HepG2 (cell line): ENCODE results near the gene KIAA0825. TPM values are rescaled to one million over a fixed set of nuclear protein-coding genes. Genes with fewer than 3 reads are reported as not detected.
A peak's percentile ranks its signal among the peaks of the same experiment; 100 is the strongest.

Source experiments
- ATAC-seq: fragments of 200-7000 bp; cut with Tn5 transposase; 3 replicates; pipeline ENCODE4 v1.9.1; 2020; ENCODE audit warnings: mild to moderate bottlenecking, moderate library complexity
- BruUV-seq: library from RNA; stranded (reverse); fragments of 400-500 nt; replicated peaks from 2 replicates; lab custom pipeline; 2021; lab: Mats Ljungman, UMichigan
- CTCF ChIA-PET: fragments of 300-600 bp; formaldehyde crosslinking; extraction: SDS; loops from one replicate; lab custom pipeline; 2021; ENCODE audit warnings: low total read pairs, inconsistent platforms, low intra/inter-chr PET ratio; lab: Yijun Ruan, JAX
- POLR2A ChIA-PET: fragments of 350-600 bp; sonication (Branson Sonifier 250); formaldehyde crosslinking; loops from one replicate; lab custom pipeline; 2020; ENCODE audit warnings: antibody characterized with exemption, inconsistent platforms; lab: Yijun Ruan, JAX
- DNase-seq: peaks from one replicate; pipeline ENCODE4 v3.0.0-alpha.2; 2015; ENCODE audit warnings: low spot score
- FAIRE-seq: peaks from 3 replicates; lab custom pipeline; 2011; peaks lifted over from hg19 to GRCh38; lab: Jason Lieb, UNC
- H2AFZ ChIP-seq: one replicate; pipeline ENCODE4 v1.6.1; 2011; ENCODE audit warnings: low read length, inconsistent platforms
- H3K27ac ChIP-seq: fragments of 300-600 bp; 3 replicates; pipeline ENCODE4 v1.8.0; 2011; ENCODE audit warnings: mixed run types, mild to moderate bottlenecking, mixed read lengths, low read length, inconsistent platforms; ENCODE audit not compliant: insufficient read depth; ENCODE audit errors: extremely low read length
- H3K27me3 ChIP-seq, 2 experiments: fragments of 200-600 bp in 1 of 2; 2 replicates in 1 of 2; 3 replicates in 1 of 2; pipeline versions ENCODE4 v1.6.0 to v1.8.0; 2011; ENCODE audit warnings: low read length in 2 of 2, mild to moderate bottlenecking in 2 of 2, moderate library complexity in 2 of 2, inconsistent platforms in 1 of 2; ENCODE audit not compliant: insufficient read depth in 2 of 2, control insufficient read depth in 1 of 2
- H3K36me3 ChIP-seq, 2 experiments: fragments of 200-600 bp in 1 of 2; replicated peaks in 1 of 2; 2 replicates in 1 of 2; 3 replicates in 1 of 2; pipeline versions ENCODE4 v1.5.1 to v1.8.0; 2011; ENCODE audit warnings: low read length in 2 of 2, inconsistent platforms in 1 of 2; ENCODE audit not compliant: insufficient read depth in 2 of 2, control insufficient read depth in 1 of 2
- H3K4me1 ChIP-seq: 2 replicates; pipeline ENCODE4 v1.5.1; 2012; ENCODE audit warnings: low read length, inconsistent platforms; ENCODE audit not compliant: insufficient read depth
- H3K4me2 ChIP-seq: 2 replicates; pipeline ENCODE4 v1.6.0; 2011; ENCODE audit warnings: low read depth, low read length, inconsistent platforms
- H3K4me3 ChIP-seq, 3 experiments: fragments of 200-600 bp in 1 of 3; sonication (generic), shearing (Covaris generic) in 1 of 3; replicated peaks in 1 of 3; 2 replicates each; pipeline ENCODE4 v1.5.1; 2011 to 2016; ENCODE audit warnings: low read length in 3 of 3, inconsistent platforms in 2 of 3, low read depth in 2 of 3, mild to moderate bottlenecking in 2 of 3, control low read depth in 1 of 3, mixed read lengths in 1 of 3; ENCODE audit not compliant: insufficient read depth in 1 of 3
- H3K79me2 ChIP-seq: one replicate; pipeline ENCODE4 v1.6.1; 2011; ENCODE audit warnings: low read length, inconsistent platforms; ENCODE audit not compliant: insufficient read depth
- H3K9ac ChIP-seq: 2 replicates; pipeline ENCODE4 v1.6.0; 2011; ENCODE audit warnings: mild to moderate bottlenecking, low read depth, low read length, inconsistent platforms; ENCODE audit not compliant: insufficient read depth
- H3K9me3 ChIP-seq: 2 replicates; pipeline ENCODE4 v1.5.1; 2012; ENCODE audit warnings: mild to moderate bottlenecking, low read length
- H4K20me1 ChIP-seq: 2 replicates; pipeline ENCODE4 v1.6.0; 2011; ENCODE audit warnings: inconsistent platforms, mild to moderate bottlenecking, low read length, moderate library complexity; ENCODE audit not compliant: insufficient read depth
- MAFK ChIP-seq, 2 experiments: IDR thresholded peaks in 1 of 2; conservative IDR thresholded peaks in 1 of 2; 2 replicates each; pipeline ENCODE4 v1.6.1; 2011; ENCODE audit warnings: improper control_type of control experiment in 2 of 2, low read length in 2 of 2
- ZFP36 ChIP-seq: fragments of 150-350 bp; IDR thresholded peaks from 2 replicates; pipeline ENCODE4 v1.6.1; 2018; ENCODE audit warnings: borderline replicate concordance, low read length, low read depth; ENCODE audit not compliant: partially characterized antibody
- ZNF724P ChIP-seq: sonication (generic); formaldehyde crosslinking; IDR thresholded peaks from 2 replicates; pipeline ENCODE4 v1.8.0; 2022; ENCODE audit warnings: missing genetic modification reagents, borderline replicate concordance
- WGBS: methylation state at CpG from one replicate; pipeline ENCODE4 v1.1.6; 2017; ENCODE audit warnings: low lambda C conversion rate; 5-methylcytosine and 5-hydroxymethylcytosine counted together
- in situ Hi-C: cut with HindIII; loops from 2 replicates; pipeline ENCODE4 v1.10.0; 2017; ENCODE audit warnings: low pct_unique_long_range_greater_than_20kb; ENCODE audit not compliant: extremely low pct_ligation_motif_present
- intact Hi-C: fragments of 100-400 bp; cut with micrococcal nuclease; formaldehyde crosslinking; loops from one replicate; pipeline ENCODE4 v1.10.0; 2022; ENCODE audit not compliant: unreplicated experiment
- polyA plus RNA-seq, 8 experiments: library from polyadenylated mRNA; depleted of rRNA in 3 of 8; stranded (reverse) in 7 of 8; unstranded in 1 of 8; fragments of >200 nt; fragmentation: Illumina TruSeq in 4 of 8; extraction: Trizol in 4 of 8; gene quantifications; 2 replicates each; pipeline versions ENCODE4 v1.2.1 to v1.2.3, GENCODE V29; 2011 to 2016; ENCODE audit warnings: low read depth in 4 of 8, missing spikeins in 1 of 8, mixed read lengths in 1 of 8; ENCODE audit not compliant: insufficient read depth in 1 of 8
- total RNA-seq, 5 experiments: library from RNA; depleted of rRNA; stranded (reverse); fragments of >200 nt; fragmentation: Illumina TruSeq; extraction: Trizol; gene quantifications; 2 replicates each; pipeline ENCODE4 v1.2.3, GENCODE V29; 2016; ENCODE audit warnings: low read depth in 1 of 5
- TF ChIP-seq, protein P1 (sequence below): sonication (generic); formaldehyde crosslinking; IDR thresholded peaks from 2 replicates; pipeline ENCODE4 v1.4.0; 2020; ENCODE audit warnings: mild to moderate bottlenecking, missing genetic modification reagents

Gene KIAA0825
- total and polyA plus RNA-seq, 2 of the 13 experiments (the other 11 are each of a cell fraction or from before 2014, with no cell fraction given): 0.05 to 0.51 TPM

DNA sequence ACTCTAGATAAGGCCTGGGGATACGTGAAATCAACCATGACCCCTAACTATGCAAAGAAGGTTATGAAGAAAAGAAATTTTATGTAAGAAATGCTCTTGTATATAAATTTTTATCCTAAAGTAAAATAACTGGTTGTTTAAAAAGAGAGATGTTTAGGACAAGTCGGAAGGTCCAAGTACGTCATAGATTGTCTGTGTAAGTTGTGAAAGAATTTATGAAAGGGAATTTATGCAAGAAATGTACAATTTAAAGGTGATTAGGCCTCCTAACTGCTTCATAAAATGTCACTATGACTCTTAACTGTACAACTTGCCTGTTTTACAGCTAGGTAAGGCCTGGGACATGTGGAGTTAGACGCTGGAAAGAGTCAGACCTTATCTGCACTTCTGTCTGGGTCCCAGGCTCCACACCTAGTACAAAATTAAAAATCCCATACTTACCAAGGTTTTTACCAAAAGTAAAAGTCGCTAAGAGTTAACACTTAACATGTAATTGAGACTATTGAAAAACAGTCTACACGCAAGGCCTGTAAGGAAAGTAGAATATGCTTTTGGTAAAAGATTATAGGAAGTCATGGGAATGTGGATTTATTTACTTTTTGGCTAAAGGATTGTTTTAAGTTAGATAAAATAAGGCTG lies 77.4 kb downstream of the KIAA0825 start:
- intact Hi-C loops (no loop called here), in situ Hi-C loops (no loop called here)
- no peak overlapping the region for H3K27ac ChIP-seq
- ATAC-seq (no peak), FAIRE-seq (no peak), DNase-seq (no peak)
- H3K4me2 ChIP-seq: no peak overlapping the region
- no peak overlapping the region for H3K4me3 ChIP-seq
- no TSS peak for BruUV-seq
- ChIA-PET CTCF (no interaction called here), POLR2A (no interaction called here)
- no peaks in the 10 kb centered on the region for H3K36me3 ChIP-seq
- no peaks in the 10 kb centered on the region for H3K4me1 ChIP-seq
- H3K9ac ChIP-seq: no peak overlapping the region
- H4K20me1 ChIP-seq: no peaks in the 10 kb centered on the region
- no peaks in the 10 kb centered on the region for H3K27me3 ChIP-seq
- peaks cover 33% of the 10 kb centered on the region for H3K9me3 ChIP-seq
- TF ChIP-seq ZNF724P (CRISPR knock-in tag) (peak; percentile 45; the same call in 1 of the 2 replicates), MAFK (conservative IDR thresholded peaks at IDR 0.05 in 1 of 2, IDR thresholded peaks at IDR 0.05 in 1 of 2; ENCODE audit: low read length in 2 of 2) (no peak), ZFP36 (peak; percentile 43)
- TF ChIP-seq, protein P1, sequence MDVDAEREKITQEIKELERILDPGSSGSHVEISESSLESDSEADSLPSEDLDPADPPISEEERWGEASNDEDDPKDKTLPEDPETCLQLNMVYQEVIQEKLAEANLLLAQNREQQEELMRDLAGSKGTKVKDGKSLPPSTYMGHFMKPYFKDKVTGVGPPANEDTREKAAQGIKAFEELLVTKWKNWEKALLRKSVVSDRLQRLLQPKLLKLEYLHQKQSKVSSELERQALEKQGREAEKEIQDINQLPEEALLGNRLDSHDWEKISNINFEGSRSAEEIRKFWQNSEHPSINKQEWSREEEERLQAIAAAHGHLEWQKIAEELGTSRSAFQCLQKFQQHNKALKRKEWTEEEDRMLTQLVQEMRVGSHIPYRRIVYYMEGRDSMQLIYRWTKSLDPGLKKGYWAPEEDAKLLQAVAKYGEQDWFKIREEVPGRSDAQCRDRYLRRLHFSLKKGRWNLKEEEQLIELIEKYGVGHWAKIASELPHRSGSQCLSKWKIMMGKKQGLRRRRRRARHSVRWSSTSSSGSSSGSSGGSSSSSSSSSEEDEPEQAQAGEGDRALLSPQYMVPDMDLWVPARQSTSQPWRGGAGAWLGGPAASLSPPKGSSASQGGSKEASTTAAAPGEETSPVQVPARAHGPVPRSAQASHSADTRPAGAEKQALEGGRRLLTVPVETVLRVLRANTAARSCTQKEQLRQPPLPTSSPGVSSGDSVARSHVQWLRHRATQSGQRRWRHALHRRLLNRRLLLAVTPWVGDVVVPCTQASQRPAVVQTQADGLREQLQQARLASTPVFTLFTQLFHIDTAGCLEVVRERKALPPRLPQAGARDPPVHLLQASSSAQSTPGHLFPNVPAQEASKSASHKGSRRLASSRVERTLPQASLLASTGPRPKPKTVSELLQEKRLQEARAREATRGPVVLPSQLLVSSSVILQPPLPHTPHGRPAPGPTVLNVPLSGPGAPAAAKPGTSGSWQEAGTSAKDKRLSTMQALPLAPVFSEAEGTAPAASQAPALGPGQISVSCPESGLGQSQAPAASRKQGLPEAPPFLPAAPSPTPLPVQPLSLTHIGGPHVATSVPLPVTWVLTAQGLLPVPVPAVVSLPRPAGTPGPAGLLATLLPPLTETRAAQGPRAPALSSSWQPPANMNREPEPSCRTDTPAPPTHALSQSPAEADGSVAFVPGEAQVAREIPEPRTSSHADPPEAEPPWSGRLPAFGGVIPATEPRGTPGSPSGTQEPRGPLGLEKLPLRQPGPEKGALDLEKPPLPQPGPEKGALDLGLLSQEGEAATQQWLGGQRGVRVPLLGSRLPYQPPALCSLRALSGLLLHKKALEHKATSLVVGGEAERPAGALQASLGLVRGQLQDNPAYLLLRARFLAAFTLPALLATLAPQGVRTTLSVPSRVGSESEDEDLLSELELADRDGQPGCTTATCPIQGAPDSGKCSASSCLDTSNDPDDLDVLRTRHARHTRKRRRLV (CRISPR knock-in tag): no peak
- H2AFZ ChIP-seq: no peak overlapping the region
- H3K79me2 ChIP-seq: no peaks in the 10 kb centered on the region
- WGBS: 36% methylated on average over 6 of the region's 6 CpGs
